RWPE2 (cell line): ENCODE measurements around the gene PDE6B.

Experiments used
- ATAC-seq: fragments of 200-7000 bp; cut with Tn5 transposase; 3 replicates; pipeline ENCODE4 v1.9.1; 2021; ENCODE audit warnings: low read depth
- DNase-seq: peaks from one replicate; pipeline ENCODE4 v3.0.0-alpha.2; 2020; ENCODE audit warnings: low spot score
- H3K27ac ChIP-seq: fragments of 450-650 bp; 2 replicates; pipeline ENCODE4 v1.5.1; 2017; ENCODE audit warnings: mild to moderate bottlenecking; ENCODE audit not compliant: poor library complexity, severe bottlenecking
- H3K27me3 ChIP-seq: fragments of 250-450 bp; sonication (Bioruptor Pico); 2 replicates; pipeline ENCODE4 v1.5.1; 2021; ENCODE audit warnings: mild to moderate bottlenecking, moderate library complexity; ENCODE audit not compliant: insufficient read depth, poor library complexity, severe bottlenecking
- H3K36me3 ChIP-seq: fragments of 250-450 bp; sonication (Bioruptor Pico); 2 replicates; pipeline ENCODE4 v1.5.1; 2020; ENCODE audit warnings: low read depth, mild to moderate bottlenecking, moderate library complexity
- H3K4me1 ChIP-seq: fragments of 250-450 bp; sonication (Bioruptor Pico); 2 replicates; pipeline ENCODE4 v1.5.1; 2021; ENCODE audit warnings: mild to moderate bottlenecking, moderate library complexity; ENCODE audit not compliant: insufficient read depth, poor library complexity, severe bottlenecking
- H3K4me3 ChIP-seq: fragments of 250-450 bp; sonication (Bioruptor Pico); 2 replicates; pipeline ENCODE4 v1.5.1; 2021; ENCODE audit warnings: mild to moderate bottlenecking, moderate library complexity; ENCODE audit not compliant: severe bottlenecking
- H3K9me3 ChIP-seq: fragments of 250-450 bp; sonication (Bioruptor Pico); 2 replicates; pipeline ENCODE4 v1.5.1; 2021; ENCODE audit warnings: mild to moderate bottlenecking, moderate library complexity; ENCODE audit not compliant: severe bottlenecking
- CTCF ChIP-seq: fragments of 450-650 bp; IDR thresholded peaks from one replicate; pipeline ENCODE4 v1.5.1; 2017; ENCODE audit warnings: mild to moderate bottlenecking, moderate library complexity; ENCODE audit not compliant: poor library complexity, severe bottlenecking

The PDE6B gene

DNA sequence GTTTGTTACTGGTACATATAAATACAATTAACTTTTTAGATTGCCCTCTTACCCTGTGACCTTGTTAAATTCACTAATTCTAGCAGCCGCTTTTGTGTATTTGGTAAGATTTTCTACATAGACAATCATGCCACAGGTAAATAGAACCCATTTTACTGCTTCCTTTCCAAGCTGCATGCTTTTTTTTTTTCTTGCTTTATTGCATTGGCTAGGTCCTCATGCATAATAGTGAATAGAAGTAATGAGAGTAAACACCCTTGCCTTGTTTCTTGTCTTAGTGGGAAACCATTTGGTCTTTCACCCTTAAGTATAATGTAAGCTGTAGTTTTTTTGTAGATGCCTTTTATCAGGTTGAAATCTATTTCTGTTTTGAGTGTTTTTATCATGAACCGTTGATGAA lies 41.6 kb upstream of the PDE6B start:
- no peak for TF ChIP-seq CTCF
- Histone ChIP-seq H3K4me1 (no peaks in the 10 kb centered on the region), H3K4me3 (no peak overlapping the region), H3K27ac (no peak overlapping the region), H3K36me3 (no peaks in the 10 kb centered on the region), H3K9me3 (no peaks in the 10 kb centered on the region), H3K27me3 (peaks cover 33% of the 10 kb centered on the region)
- ATAC-seq, result no peak
- no peak for DNase-seq

- TF ChIP-seq CTCF, result no peak
- H3K27me3 ChIP-seq, result peaks cover 3% of the 10 kb centered on the region
- H3K27ac ChIP-seq, result no peak overlapping the region
- DNase-seq (no peak), ATAC-seq (no peak)
- no peaks in the 10 kb centered on the region for H3K9me3 ChIP-seq
- no peaks in the 10 kb centered on the region for H3K36me3 ChIP-seq
- H3K4me3 ChIP-seq, result no peak overlapping the region
- H3K4me1 ChIP-seq, result no peaks in the 10 kb centered on the region
Observed at GRCh38 chr4:587671-588350, 37.6 kb upstream of the PDE6B start.

GRCh38 chr4:588351-588849 lies 37.0 kb upstream of the PDE6B start:
- Histone ChIP-seq H3K36me3 (no peaks in the 10 kb centered on the region), H3K4me1 (no peaks in the 10 kb centered on the region), H3K27me3 (no peaks in the 10 kb centered on the region), H3K4me3 (no peak overlapping the region), H3K27ac (no peak overlapping the region), H3K9me3 (no peaks in the 10 kb centered on the region)
- no peak for ATAC-seq
- no peak for TF ChIP-seq CTCF
- no peak for DNase-seq

DNA sequence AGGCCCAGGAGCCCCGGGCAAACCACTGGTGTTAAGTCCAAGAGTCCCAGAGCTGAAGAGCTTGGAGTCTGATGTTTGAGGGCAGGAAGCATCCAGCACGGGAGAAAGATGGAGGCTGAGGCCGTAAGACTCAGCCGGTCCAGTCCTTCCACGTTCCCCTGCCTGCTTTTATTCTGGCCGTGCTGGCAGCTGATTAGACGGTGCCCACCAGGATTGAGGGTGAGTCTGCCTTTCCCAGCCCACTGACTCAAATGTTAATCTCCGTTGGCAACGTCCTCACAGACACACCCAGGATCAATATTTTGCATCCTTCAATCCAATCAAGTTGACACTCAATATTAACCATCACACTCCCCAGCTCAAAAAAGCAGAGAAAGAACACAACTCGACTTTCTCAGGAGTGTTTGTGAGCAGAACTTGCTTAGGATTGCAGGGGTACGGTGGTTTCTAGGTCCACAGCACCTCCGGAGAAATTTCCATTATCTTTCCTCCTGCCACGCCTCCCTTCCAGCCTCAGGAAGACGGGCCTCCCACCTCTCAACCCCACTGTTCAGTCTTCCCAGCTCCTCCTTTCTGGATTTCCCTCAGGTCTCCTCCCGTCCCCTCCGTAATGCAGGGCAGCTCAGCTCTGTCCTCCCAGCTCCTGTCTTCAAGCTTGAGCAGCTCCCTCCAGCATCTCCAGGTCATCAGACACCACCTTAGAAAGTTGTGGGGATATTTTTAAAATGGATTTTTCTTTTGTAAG lies 36.0 kb upstream of the PDE6B start:
- ATAC-seq (no peak), DNase-seq (no peak)
- Histone ChIP-seq H3K27ac (no peak overlapping the region), H3K27me3 (no peaks in the 10 kb centered on the region), H3K4me1 (no peaks in the 10 kb centered on the region), H3K36me3 (no peaks in the 10 kb centered on the region), H3K9me3 (no peaks in the 10 kb centered on the region), H3K4me3 (no peak overlapping the region)
- TF ChIP-seq CTCF, result no peak
